HepG2 (cell line): ENCODE measurements around the gene PCDHGA5. TPM values are rescaled to one million over a fixed set of nuclear protein-coding genes. Genes with fewer than 3 reads are reported as not detected.

Experiments
- ARID2 ChIP-seq: sonication (generic); formaldehyde crosslinking; IDR thresholded peaks from 2 replicates; pipeline ENCODE4 v1.8.1; 2022; ENCODE audit warnings: mild to moderate bottlenecking, missing genetic modification reagents, borderline replicate concordance
- CBX1 ChIP-seq: IDR thresholded peaks from one replicate; pipeline ENCODE4 v1.6.1; 2016; ENCODE audit warnings: antibody characterized with exemption, low read depth
- GATAD1 ChIP-seq: IDR thresholded peaks from 2 replicates; pipeline ENCODE4 v1.6.1; 2016; ENCODE audit warnings: missing genetic modification reagents, missing compliant biosample characterization
- PHF20 ChIP-seq: sonication (generic); formaldehyde crosslinking; IDR thresholded peaks from 2 replicates; pipeline ENCODE4 v1.5.0; 2020; ENCODE audit warnings: mild to moderate bottlenecking, missing genetic modification reagents
- SAP130 ChIP-seq: IDR thresholded peaks from 2 replicates; pipeline ENCODE4 v1.6.1; 2016; ENCODE audit warnings: low read depth
- TARDBP ChIP-seq: sonication (generic); formaldehyde crosslinking; IDR thresholded peaks from 2 replicates; pipeline ENCODE4 v1.8.0; 2022; ENCODE audit warnings: mild to moderate bottlenecking, missing genetic modification reagents
- ZFP36L1 ChIP-seq: sonication (generic); formaldehyde crosslinking; IDR thresholded peaks from 2 replicates; pipeline ENCODE4 v1.8.0; 2022; ENCODE audit warnings: mild to moderate bottlenecking, missing genetic modification reagents, moderate library complexity
- ZNF180 ChIP-seq: sonication (generic); formaldehyde crosslinking; IDR thresholded peaks from 2 replicates; pipeline ENCODE4 v1.4.0; 2020; ENCODE audit warnings: low read depth, missing genetic modification reagents, borderline replicate concordance
- ZNF335 ChIP-seq: sonication (generic); formaldehyde crosslinking; IDR thresholded peaks from 2 replicates; pipeline ENCODE4 v1.4.0; 2020; ENCODE audit warnings: missing genetic modification reagents
- ZNF720 ChIP-seq: sonication (generic); formaldehyde crosslinking; IDR thresholded peaks from 2 replicates; pipeline ENCODE4 v1.4.0; 2020; ENCODE audit warnings: missing genetic modification reagents
- polyA plus RNA-seq, 8 experiments: library from polyadenylated mRNA; depleted of rRNA in 3 of 8; stranded (reverse) in 7 of 8; unstranded in 1 of 8; fragments of >200 nt; fragmentation: Illumina TruSeq in 4 of 8; extraction: Trizol in 4 of 8; gene quantifications; 2 replicates each; pipeline versions ENCODE4 v1.2.1 to v1.2.3, GENCODE V29; 2011 to 2016; ENCODE audit warnings: low read depth in 4 of 8, missing spikeins in 1 of 8, mixed read lengths in 1 of 8; ENCODE audit not compliant: insufficient read depth in 1 of 8
- total RNA-seq, 5 experiments: library from RNA; depleted of rRNA; stranded (reverse); fragments of >200 nt; fragmentation: Illumina TruSeq; extraction: Trizol; gene quantifications; 2 replicates each; pipeline ENCODE4 v1.2.3, GENCODE V29; 2016; ENCODE audit warnings: low read depth in 1 of 5
- TF ChIP-seq, protein P1 (sequence below): sonication (generic); formaldehyde crosslinking; IDR thresholded peaks from 2 replicates; pipeline ENCODE4 v1.8.1; 2023; ENCODE audit warnings: mild to moderate bottlenecking, missing genetic modification reagents, borderline replicate concordance
- TF ChIP-seq, protein P2 (sequence below): IDR thresholded peaks from 2 replicates; pipeline ENCODE4 v1.6.1; 2016; ENCODE audit warnings: low read depth, control low read depth
- TF ChIP-seq, protein P3 (sequence below): sonication (generic); formaldehyde crosslinking; conservative IDR thresholded peaks from 2 replicates; pipeline ENCODE4 v1.4.0; 2020; ENCODE audit warnings: mild to moderate bottlenecking, missing genetic modification reagents, moderate library complexity
- TF ChIP-seq, protein P4 (sequence below): sonication (generic); formaldehyde crosslinking; IDR thresholded peaks from 2 replicates; pipeline ENCODE4 v1.5.1; 2020; ENCODE audit warnings: missing genetic modification reagents, mild to moderate bottlenecking, borderline replicate concordance
- TF ChIP-seq, protein P5 (sequence below): sonication (generic); formaldehyde crosslinking; IDR thresholded peaks from 2 replicates; pipeline ENCODE4 v1.5.1; 2020; ENCODE audit warnings: mild to moderate bottlenecking, missing genetic modification reagents, moderate library complexity
- TF ChIP-seq, protein P6 (sequence below): IDR thresholded peaks from 2 replicates; pipeline ENCODE4 v1.6.1; 2012; ENCODE audit warnings: low read depth, low read length, improper control_type of control experiment
- TF ChIP-seq, protein P7 (sequence below): conservative IDR thresholded peaks from 2 replicates; pipeline ENCODE4 v1.6.1; 2018; ENCODE audit warnings: missing genetic modification reagents
- TF ChIP-seq, protein P8 (sequence below): sonication (generic); formaldehyde crosslinking; IDR thresholded peaks from 2 replicates; pipeline ENCODE4 v1.5.0; 2020; ENCODE audit warnings: missing genetic modification reagents

The PCDHGA5 gene
- total and polyA plus RNA-seq, 2 of the 13 experiments (the other 11 are each of a cell fraction or from before 2014, with no cell fraction given), result 0.27 to 0.32 TPM

DNA sequence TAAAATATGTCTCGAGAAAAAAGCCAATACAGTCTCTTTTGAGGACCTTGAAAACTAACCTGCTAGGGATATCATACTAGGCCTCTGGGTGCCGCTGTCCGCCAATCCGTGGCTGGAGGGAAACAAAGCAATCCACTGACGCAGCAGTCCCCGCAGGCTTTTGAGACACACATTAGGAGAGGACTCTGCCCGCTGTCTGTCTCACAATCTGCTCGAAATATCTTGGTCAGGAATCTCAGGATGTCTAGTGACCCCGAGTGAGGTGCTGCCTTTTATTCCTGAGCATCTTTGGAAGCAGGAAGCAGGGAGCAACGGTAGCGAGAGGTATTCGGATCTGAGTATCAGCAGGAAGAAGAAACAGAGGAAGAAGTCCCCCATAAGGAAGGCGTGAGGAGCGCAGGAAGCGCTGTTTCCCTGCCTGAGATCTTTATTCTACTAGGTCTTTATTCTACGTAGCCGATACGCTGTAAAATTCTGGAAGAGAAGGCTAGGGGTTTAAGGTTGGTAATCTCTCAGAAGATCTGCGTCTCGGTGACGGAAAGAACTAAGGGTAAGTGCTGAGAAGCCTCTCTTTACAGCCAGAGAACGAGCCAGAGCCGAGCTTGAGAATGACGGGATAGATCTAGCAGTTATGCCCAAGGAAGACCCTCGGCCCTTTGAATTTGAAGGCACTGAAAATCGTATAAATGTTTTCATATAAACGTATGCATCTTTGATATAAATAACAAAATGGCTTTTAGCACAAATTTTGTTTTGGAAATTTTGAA, 37.7 kb upstream of the PCDHGA5 start (continued):
- TF ChIP-seq, protein P1, sequence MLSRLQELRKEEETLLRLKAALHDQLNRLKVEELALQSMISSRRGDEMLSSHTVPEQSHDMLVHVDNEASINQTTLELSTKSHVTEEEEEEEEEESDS (CRISPR knock-in tag), result no peak
- no peak for TF ChIP-seq ZFP36L1
- TF ChIP-seq, protein P2, sequence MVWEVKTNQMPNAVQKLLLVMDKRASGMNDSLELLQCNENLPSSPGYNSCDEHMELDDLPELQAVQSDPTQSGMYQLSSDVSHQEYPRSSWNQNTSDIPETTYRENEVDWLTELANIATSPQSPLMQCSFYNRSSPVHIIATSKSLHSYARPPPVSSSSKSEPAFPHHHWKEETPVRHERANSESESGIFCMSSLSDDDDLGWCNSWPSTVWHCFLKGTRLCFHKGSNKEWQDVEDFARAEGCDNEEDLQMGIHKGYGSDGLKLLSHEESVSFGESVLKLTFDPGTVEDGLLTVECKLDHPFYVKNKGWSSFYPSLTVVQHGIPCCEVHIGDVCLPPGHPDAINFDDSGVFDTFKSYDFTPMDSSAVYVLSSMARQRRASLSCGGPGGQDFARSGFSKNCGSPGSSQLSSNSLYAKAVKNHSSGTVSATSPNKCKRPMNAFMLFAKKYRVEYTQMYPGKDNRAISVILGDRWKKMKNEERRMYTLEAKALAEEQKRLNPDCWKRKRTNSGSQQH (CRISPR knock-in tag), result no peak
- TF ChIP-seq, protein P3, sequence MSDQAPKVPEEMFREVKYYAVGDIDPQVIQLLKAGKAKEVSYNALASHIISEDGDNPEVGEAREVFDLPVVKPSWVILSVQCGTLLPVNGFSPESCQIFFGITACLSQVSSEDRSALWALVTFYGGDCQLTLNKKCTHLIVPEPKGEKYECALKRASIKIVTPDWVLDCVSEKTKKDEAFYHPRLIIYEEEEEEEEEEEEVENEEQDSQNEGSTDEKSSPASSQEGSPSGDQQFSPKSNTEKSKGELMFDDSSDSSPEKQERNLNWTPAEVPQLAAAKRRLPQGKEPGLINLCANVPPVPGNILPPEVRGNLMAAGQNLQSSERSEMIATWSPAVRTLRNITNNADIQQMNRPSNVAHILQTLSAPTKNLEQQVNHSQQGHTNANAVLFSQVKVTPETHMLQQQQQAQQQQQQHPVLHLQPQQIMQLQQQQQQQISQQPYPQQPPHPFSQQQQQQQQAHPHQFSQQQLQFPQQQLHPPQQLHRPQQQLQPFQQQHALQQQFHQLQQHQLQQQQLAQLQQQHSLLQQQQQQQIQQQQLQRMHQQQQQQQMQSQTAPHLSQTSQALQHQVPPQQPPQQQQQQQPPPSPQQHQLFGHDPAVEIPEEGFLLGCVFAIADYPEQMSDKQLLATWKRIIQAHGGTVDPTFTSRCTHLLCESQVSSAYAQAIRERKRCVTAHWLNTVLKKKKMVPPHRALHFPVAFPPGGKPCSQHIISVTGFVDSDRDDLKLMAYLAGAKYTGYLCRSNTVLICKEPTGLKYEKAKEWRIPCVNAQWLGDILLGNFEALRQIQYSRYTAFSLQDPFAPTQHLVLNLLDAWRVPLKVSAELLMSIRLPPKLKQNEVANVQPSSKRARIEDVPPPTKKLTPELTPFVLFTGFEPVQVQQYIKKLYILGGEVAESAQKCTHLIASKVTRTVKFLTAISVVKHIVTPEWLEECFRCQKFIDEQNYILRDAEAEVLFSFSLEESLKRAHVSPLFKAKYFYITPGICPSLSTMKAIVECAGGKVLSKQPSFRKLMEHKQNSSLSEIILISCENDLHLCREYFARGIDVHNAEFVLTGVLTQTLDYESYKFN (CRISPR knock-in tag), result no peak
- no peak for TF ChIP-seq ZNF335 (CRISPR knock-in tag)
- TF ChIP-seq CBX1, result no peak
- TF ChIP-seq, protein P4, sequence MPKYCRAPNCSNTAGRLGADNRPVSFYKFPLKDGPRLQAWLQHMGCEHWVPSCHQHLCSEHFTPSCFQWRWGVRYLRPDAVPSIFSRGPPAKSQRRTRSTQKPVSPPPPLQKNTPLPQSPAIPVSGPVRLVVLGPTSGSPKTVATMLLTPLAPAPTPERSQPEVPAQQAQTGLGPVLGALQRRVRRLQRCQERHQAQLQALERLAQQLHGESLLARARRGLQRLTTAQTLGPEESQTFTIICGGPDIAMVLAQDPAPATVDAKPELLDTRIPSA, result no peak
- peak; percentile 32; the same call in 1 of the 2 replicates for TF ChIP-seq SAP130
- no peak for TF ChIP-seq PHF20 (CRISPR knock-in tag)
- TF ChIP-seq GATAD1 (CRISPR knock-in tag), result no peak
- TF ChIP-seq, protein P5, sequence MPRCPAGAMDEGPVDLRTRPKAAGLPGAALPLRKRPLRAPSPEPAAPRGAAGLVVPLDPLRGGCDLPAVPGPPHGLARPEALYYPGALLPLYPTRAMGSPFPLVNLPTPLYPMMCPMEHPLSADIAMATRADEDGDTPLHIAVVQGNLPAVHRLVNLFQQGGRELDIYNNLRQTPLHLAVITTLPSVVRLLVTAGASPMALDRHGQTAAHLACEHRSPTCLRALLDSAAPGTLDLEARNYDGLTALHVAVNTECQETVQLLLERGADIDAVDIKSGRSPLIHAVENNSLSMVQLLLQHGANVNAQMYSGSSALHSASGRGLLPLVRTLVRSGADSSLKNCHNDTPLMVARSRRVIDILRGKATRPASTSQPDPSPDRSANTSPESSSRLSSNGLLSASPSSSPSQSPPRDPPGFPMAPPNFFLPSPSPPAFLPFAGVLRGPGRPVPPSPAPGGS, result no peak
- TF ChIP-seq, protein P6, sequence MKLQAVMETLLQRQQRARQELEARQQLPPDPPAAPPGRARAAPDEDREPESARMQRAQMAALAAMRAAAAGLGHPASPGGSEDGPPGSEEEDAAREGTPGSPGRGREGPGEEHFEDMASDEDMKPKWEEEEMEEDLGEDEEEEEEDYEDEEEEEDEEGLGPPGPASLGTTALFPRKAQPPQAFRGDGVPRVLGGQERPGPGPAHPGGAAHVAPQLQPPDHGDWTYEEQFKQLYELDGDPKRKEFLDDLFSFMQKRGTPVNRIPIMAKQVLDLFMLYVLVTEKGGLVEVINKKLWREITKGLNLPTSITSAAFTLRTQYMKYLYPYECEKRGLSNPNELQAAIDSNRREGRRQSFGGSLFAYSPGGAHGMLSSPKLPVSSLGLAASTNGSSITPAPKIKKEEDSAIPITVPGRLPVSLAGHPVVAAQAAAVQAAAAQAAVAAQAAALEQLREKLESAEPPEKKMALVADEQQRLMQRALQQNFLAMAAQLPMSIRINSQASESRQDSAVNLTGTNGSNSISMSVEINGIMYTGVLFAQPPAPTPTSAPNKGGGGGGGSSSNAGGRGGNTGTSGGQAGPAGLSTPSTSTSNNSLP, result no peak
- no peak for TF ChIP-seq TARDBP
- TF ChIP-seq, protein P7, sequence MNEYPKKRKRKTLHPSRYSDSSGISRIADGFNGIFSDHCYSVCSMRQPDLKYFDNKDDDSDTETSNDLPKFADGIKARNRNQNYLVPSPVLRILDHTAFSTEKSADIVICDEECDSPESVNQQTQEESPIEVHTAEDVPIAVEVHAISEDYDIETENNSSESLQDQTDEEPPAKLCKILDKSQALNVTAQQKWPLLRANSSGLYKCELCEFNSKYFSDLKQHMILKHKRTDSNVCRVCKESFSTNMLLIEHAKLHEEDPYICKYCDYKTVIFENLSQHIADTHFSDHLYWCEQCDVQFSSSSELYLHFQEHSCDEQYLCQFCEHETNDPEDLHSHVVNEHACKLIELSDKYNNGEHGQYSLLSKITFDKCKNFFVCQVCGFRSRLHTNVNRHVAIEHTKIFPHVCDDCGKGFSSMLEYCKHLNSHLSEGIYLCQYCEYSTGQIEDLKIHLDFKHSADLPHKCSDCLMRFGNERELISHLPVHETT (CRISPR knock-in tag), result no peak
- no peak for TF ChIP-seq ZNF720 (CRISPR knock-in tag)
- TF ChIP-seq ZNF180 (CRISPR knock-in tag), result no peak
- no peak for TF ChIP-seq ARID2 (CRISPR knock-in tag)
- TF ChIP-seq, protein P8, sequence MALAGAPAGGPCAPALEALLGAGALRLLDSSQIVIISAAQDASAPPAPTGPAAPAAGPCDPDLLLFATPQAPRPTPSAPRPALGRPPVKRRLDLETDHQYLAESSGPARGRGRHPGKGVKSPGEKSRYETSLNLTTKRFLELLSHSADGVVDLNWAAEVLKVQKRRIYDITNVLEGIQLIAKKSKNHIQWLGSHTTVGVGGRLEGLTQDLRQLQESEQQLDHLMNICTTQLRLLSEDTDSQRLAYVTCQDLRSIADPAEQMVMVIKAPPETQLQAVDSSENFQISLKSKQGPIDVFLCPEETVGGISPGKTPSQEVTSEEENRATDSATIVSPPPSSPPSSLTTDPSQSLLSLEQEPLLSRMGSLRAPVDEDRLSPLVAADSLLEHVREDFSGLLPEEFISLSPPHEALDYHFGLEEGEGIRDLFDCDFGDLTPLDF, result no peak
